PFSK-1 (cell line): ENCODE measurements around the gene CPSF2.

Experiments
- FOXP2 ChIP-seq: optimal IDR thresholded peaks from 2 replicates; pipeline ENCODE3; 2011; ENCODE audit warnings: borderline replicate concordance, control low read depth, inconsistent platforms; ENCODE audit not compliant: insufficient read depth; ENCODE audit errors: extremely low read length, extremely low read depth
- POLR2AphosphoS5 ChIP-seq: IDR thresholded peaks from 2 replicates; pipeline ENCODE4 v1.6.1; 2012; ENCODE audit warnings: low read depth, mild to moderate bottlenecking, control low read depth, low read length, moderate library complexity
- REST ChIP-seq, 2 experiments: IDR thresholded peaks; 2 replicates each; pipeline versions ENCODE4 v1.6.1 to v1.8.0; 2011 to 2012; ENCODE audit warnings: low read depth in 2 of 2, low read length in 2 of 2, control low read depth in 1 of 2, inconsistent platforms in 1 of 2, mild to moderate bottlenecking in 1 of 2, moderate library complexity in 1 of 2; ENCODE audit not compliant: insufficient read depth in 1 of 2
- SIN3A ChIP-seq: IDR thresholded peaks from 2 replicates; pipeline ENCODE4 v1.6.1; 2012; ENCODE audit warnings: mild to moderate bottlenecking, low read length, moderate library complexity, borderline replicate concordance; ENCODE audit not compliant: insufficient read depth
- TAF1 ChIP-seq: IDR thresholded peaks from 2 replicates; pipeline ENCODE4 v1.6.1; 2012; ENCODE audit warnings: low read length, control low read depth, borderline replicate concordance; ENCODE audit not compliant: insufficient read depth

- TF ChIP-seq SIN3A (no peak), REST (IDR thresholded peaks at IDR 0.05; ENCODE audit: insufficient read depth in 1 of 2, low read depth in 2 of 2, low read length in 2 of 2) (no peak), POLR2AphosphoS5 (no peak), FOXP2 (no peak), TAF1 (no peak)
Measured at GRCh38 chr14:92207928-92208265, 86.1 kb downstream of the CPSF2 start.
